RWPE2 (cell line): ENCODE results near the gene SERPINB8.
A peak's percentile ranks its signal among the peaks of the same experiment; 100 is the strongest.

Source experiments
- ATAC-seq: fragments of 200-7000 bp; cut with Tn5 transposase; 3 replicates; pipeline ENCODE4 v1.9.1; 2021; ENCODE audit warnings: low read depth
- DNase-seq: peaks from one replicate; pipeline ENCODE4 v3.0.0-alpha.2; 2020; ENCODE audit warnings: low spot score
- H3K27ac ChIP-seq: fragments of 450-650 bp; 2 replicates; pipeline ENCODE4 v1.5.1; 2017; ENCODE audit warnings: mild to moderate bottlenecking; ENCODE audit not compliant: poor library complexity, severe bottlenecking
- H3K27me3 ChIP-seq: fragments of 250-450 bp; sonication (Bioruptor Pico); 2 replicates; pipeline ENCODE4 v1.5.1; 2021; ENCODE audit warnings: mild to moderate bottlenecking, moderate library complexity; ENCODE audit not compliant: insufficient read depth, poor library complexity, severe bottlenecking
- H3K36me3 ChIP-seq: fragments of 250-450 bp; sonication (Bioruptor Pico); 2 replicates; pipeline ENCODE4 v1.5.1; 2020; ENCODE audit warnings: low read depth, mild to moderate bottlenecking, moderate library complexity
- H3K4me1 ChIP-seq: fragments of 250-450 bp; sonication (Bioruptor Pico); 2 replicates; pipeline ENCODE4 v1.5.1; 2021; ENCODE audit warnings: mild to moderate bottlenecking, moderate library complexity; ENCODE audit not compliant: insufficient read depth, poor library complexity, severe bottlenecking
- H3K4me3 ChIP-seq: fragments of 250-450 bp; sonication (Bioruptor Pico); 2 replicates; pipeline ENCODE4 v1.5.1; 2021; ENCODE audit warnings: mild to moderate bottlenecking, moderate library complexity; ENCODE audit not compliant: severe bottlenecking
- H3K9me3 ChIP-seq: fragments of 250-450 bp; sonication (Bioruptor Pico); 2 replicates; pipeline ENCODE4 v1.5.1; 2021; ENCODE audit warnings: mild to moderate bottlenecking, moderate library complexity; ENCODE audit not compliant: severe bottlenecking
- TF ChIP-seq, protein P1 (sequence below): fragments of 450-650 bp; IDR thresholded peaks from one replicate; pipeline ENCODE4 v1.5.1; 2017; ENCODE audit warnings: mild to moderate bottlenecking, moderate library complexity; ENCODE audit not compliant: poor library complexity, severe bottlenecking

Gene SERPINB8

DNA sequence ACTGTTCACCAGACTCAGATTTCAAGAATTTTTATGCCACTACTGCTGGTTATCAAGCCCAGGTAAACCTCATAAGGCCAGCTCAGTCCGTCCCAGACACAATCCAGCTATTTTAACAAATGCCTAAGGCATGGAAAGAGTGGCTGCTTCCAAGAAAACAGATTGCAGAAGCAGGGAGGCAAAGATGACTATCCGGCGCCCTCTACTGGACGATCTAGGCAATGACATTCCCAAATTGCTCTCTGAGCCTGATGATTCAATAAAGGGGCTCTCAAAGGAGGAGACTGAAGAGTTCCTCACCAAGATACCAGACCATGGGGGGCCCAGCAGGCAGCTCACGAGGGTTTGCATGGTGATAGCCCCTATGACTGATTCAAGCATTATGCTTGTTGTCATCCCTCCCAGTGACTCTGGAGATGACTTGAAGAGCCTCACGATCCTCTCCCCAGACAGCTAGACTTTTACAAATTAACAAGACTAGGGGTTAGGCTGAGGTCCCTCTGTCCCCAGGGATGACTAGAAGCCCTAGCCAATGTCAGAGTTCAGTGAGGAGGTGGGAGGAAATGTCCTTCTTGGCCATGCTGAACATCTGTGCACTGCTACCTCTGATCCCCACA, 25.0 kb downstream of the SERPINB8 start:
- ATAC-seq (no peak), DNase-seq (no peak)
- TF ChIP-seq, protein P1, sequence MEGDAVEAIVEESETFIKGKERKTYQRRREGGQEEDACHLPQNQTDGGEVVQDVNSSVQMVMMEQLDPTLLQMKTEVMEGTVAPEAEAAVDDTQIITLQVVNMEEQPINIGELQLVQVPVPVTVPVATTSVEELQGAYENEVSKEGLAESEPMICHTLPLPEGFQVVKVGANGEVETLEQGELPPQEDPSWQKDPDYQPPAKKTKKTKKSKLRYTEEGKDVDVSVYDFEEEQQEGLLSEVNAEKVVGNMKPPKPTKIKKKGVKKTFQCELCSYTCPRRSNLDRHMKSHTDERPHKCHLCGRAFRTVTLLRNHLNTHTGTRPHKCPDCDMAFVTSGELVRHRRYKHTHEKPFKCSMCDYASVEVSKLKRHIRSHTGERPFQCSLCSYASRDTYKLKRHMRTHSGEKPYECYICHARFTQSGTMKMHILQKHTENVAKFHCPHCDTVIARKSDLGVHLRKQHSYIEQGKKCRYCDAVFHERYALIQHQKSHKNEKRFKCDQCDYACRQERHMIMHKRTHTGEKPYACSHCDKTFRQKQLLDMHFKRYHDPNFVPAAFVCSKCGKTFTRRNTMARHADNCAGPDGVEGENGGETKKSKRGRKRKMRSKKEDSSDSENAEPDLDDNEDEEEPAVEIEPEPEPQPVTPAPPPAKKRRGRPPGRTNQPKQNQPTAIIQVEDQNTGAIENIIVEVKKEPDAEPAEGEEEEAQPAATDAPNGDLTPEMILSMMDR: peak; percentile 73
- Histone ChIP-seq H3K9me3 (peaks cover 2% of the 10 kb centered on the region), H3K4me1 (peaks cover 4% of the 10 kb centered on the region), H3K27ac (no peak overlapping the region), H3K27me3 (no peaks in the 10 kb centered on the region), H3K36me3 (no peaks in the 10 kb centered on the region), H3K4me3 (no peak overlapping the region)

DNA sequence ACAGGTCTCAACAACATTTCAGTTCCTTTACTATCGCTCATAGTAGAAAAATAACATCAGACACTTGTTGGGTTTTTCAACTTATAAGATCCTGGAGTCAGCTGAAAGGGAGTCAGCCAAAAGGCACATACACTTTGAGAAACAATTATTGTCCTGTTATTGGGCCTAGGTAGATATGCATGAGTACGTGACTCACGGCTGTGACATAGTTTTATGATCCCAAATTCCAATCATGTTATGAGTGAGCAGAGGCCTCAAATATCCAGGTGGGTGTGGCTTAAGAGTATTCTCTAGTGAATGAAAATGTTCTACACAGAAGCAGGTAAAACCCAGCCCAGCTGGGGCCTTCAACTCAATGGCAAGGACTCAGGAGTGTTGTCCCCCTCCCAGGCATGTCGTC, 27.2 kb downstream of the SERPINB8 start:
- no peak for DNase-seq

DNA sequence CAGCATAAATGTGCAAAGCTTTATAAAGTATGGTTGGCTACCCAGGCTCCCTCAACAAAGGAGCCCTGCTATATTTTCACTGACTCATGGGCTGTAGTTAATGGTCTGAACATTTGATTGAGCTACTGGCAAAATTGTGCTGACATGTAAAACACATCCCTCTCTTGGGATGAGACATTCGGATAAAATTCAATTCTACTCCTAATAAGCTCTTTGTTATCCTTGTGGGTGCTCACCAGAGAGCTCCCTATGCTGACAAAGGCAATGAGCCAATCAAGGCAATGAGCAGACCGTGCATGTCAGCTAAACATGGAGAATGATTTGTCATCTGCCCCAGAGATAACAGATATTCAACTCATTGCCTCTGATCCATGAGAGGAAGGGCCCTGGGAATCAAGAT, 27.7 kb downstream of the SERPINB8 start:
- H3K36me3 ChIP-seq: no peaks in the 10 kb centered on the region
- no peak for ATAC-seq
- peaks cover 2% of the 10 kb centered on the region for H3K9me3 ChIP-seq
- H3K27me3 ChIP-seq: no peaks in the 10 kb centered on the region
- H3K27ac ChIP-seq: peak overlapping the region; percentile 14
- no peak for DNase-seq
- TF ChIP-seq, protein P1: no peak
- peaks cover 4% of the 10 kb centered on the region for H3K4me1 ChIP-seq
- H3K4me3 ChIP-seq: no peak overlapping the region

More for the DNA sequence above, 27.2 kb downstream of the SERPINB8 start:
- Histone ChIP-seq H3K27ac (peak overlapping the region; percentile 14), H3K4me3 (no peak overlapping the region), H3K9me3 (peaks cover 2% of the 10 kb centered on the region), H3K36me3 (no peaks in the 10 kb centered on the region), H3K27me3 (no peaks in the 10 kb centered on the region), H3K4me1 (peaks cover 4% of the 10 kb centered on the region)
- peak; percentile 85 for ATAC-seq
- TF ChIP-seq, protein P1: no peak

DNA sequence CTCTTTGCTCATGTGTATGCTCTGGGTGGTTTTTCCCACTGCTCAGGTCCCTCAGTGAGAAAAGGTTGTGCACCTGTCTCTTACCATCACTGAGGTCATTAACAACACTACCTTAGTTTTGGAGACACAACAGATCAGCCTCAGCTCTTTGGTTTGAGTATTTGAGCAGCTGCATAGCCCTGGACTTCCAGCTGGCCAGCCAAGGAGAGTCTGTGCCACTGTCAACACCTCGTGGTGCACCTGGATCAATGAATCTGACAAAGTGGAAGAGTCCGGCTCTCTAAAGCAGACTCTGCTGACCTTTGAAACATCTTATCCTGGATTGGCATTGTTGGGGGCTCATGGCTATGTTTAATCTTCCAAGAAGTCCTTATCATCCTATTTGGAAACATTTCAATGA, 30.0 kb downstream of the SERPINB8 start:
- Histone ChIP-seq H3K36me3 (no peaks in the 10 kb centered on the region), H3K4me3 (no peak overlapping the region), H3K27ac (no peak overlapping the region), H3K4me1 (peaks cover 4% of the 10 kb centered on the region), H3K27me3 (no peaks in the 10 kb centered on the region), H3K9me3 (peaks cover 2% of the 10 kb centered on the region)
- TF ChIP-seq, protein P1: no peak
- DNase-seq: no peak
- no peak for ATAC-seq

DNA sequence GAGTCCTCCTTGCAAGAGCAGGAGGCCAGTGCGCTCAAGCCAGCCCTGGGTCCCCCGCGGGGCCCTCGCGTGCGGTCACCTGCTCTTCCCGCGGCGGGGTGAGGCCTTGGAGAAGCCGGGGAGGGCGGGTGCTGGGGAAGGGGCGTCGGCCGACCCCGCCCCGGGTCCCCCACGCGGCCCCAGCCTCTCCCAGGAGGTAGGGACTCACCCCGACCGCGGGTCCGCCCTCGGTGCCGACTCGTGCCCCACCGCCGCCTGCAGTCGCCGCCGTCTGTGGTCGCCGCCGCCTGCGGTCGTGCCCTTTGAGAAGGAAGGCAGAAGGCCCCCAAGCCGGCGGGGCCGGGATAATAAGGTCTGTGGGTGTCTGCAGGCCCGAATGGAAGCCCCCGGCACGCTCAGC, 32.7 kb downstream of the SERPINB8 start:
- no peak for ATAC-seq
- TF ChIP-seq, protein P1: no peak
- H3K27me3 ChIP-seq: no peaks in the 10 kb centered on the region
- H3K27ac ChIP-seq: no peak overlapping the region
- no peak overlapping the region for H3K4me3 ChIP-seq
- no peak for DNase-seq
- no peaks in the 10 kb centered on the region for H3K9me3 ChIP-seq
- H3K36me3 ChIP-seq: no peaks in the 10 kb centered on the region
- no peaks in the 10 kb centered on the region for H3K4me1 ChIP-seq
